G401 (cell line): Measurements from ENCODE around the gene HDAC9. TPM values are rescaled to one million over a fixed set of nuclear protein-coding genes. Genes with fewer than 3 reads are reported as not detected.
"Not testable (repeated sequence)": the region's sequence is repeated elsewhere in the genome, so short reads cannot be mapped to it uniquely, and the experiment has no call there.

Experiments
- DNase-seq: peaks from one replicate; pipeline ENCODE4 v3.0.0-alpha.2; 2015; ENCODE audit warnings: low spot score
- in situ Hi-C: cut with HindIII; loops from 2 replicates; pipeline ENCODE4 v1.10.0; 2016; ENCODE audit warnings: low sequenced_read_pairs, mixed read lengths
- total RNA-seq: library from RNA; depleted of rRNA; stranded (reverse); fragments of >200 nt; shearing (Covaris generic); gene quantifications from 2 replicates; pipeline ENCODE4 v1.2.3, GENCODE V29; 2014

HDAC9 gene
- total RNA-seq, 1 experiment from 2014 or later = 5.6 TPM

DNA sequence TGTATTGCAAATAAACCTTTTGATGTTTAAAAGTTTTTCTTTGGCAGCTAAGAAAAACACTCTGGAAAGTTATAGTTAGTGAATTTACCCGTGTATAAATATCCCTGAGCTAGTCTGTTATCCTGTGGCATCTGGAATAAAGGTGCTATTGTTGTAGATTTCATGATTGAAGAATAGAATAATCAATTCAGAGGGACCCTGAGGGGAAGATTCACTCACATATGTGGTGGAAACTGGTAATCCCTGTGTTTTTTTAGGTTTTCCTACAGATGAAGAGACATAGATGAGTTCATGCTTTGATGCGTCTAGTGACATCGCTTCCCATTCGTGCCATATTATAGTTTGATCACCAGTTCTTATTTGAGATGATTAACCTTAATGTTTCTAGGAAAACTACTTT is 457.3 kb downstream of the HDAC9 start:
- DNase-seq = no peak
- in situ Hi-C loops = no loop called here

DNA sequence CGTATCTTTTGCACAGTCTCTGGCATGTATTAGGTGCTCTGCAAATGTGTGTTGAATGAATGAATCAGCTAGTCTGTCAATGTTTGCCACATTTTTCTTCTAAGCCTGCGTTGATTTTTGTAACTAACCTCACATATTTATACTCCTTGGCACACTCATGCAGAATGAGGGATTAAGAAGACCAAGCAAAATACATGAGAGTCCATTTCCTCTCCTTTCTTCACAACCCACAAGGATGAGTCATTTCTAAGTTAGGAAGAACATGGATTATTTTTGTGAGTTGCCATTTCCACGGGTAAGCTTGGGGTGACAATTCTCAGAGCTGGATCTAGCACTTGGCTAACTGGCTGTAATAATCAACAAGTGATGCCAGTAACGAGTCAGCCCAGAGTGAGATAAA is 463.1 kb downstream of the HDAC9 start:
- DNase-seq = no peak
- in situ Hi-C loops = no loop called here

DNA sequence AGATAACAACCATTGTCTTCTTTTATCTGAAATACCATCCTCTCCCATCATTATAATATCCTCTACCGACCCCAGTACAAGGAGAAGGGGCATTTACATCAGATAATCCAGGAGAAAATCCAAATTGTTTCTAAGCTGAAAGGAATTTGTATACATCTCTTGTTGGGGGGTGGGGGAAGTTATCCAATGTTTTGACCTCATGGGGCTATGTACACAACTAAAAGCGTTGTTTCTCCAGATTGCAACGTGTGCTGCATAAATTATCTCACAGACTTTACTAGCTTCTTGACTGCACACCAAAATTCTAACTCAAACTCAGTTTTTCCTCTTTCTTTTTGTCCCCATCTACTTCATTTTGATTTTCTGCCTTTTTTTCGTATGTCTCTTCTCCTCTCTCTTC is 465.2 kb downstream of the HDAC9 start:
- in situ Hi-C loops = no loop called here
- no peak for DNase-seq

DNA sequence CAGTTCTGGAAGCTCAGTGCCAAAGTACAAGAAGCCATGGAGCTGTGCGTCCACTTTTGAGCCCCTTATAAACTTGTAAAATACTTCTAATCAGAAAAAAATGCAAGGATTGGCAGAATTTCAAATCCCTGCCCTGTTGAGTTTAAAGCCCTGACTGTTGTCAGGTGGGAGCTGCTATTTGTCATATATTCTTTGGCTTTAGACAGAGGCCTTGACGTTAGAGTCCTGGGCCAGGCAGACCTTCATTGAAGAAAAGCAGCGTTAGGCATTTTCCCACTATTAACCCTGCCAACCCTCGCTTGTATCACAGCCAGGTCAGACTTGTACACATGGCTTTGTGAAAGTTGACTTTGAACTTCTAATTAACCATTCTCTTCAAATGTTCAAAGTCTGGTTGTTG is 466.5 kb downstream of the HDAC9 start:
- no peak for DNase-seq
- in situ Hi-C loops = no loop called here

DNA sequence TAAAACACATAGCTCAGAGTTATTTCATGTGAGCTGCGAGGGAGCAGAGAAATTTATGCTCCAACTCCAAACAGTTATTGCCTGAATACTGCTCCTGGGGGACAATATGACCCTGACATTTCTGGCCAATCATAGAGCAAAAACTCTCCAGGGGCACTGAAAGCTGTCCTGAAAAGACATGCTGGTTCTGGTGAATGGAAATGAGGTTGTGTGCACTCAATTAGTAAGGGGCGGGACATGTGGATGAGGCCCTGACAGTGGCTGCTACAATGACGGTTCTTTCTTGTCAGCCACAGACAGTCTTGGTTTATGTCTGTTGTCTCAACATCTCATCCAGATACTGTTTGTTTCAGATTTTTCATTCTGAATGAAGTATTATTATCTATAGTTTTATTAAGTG is 470.1 kb downstream of the HDAC9 start:
- in situ Hi-C loops = no loop called here
- DNase-seq = no peak

DNA sequence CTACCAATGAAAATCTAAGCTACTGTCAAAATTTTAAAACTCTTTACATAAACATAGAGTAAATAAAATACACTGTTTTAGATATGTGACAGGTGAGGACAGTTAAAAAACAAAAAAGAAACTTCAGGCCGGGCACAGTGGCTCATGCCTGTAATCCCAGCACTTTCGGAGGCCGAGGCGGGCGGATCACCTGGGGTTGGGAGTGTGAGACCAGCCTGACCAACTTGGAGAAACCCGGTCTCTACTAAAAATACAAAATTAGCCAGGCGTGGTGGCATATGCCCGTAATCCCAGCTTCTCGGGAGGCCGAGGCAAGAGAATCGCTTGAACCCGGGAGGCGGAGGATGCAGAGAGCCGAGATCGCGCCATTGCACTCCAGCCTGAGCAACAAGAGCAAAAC is 472.2 kb downstream of the HDAC9 start:
- in situ Hi-C loops, DNase-seq: not testable (repeated sequence)

DNA sequence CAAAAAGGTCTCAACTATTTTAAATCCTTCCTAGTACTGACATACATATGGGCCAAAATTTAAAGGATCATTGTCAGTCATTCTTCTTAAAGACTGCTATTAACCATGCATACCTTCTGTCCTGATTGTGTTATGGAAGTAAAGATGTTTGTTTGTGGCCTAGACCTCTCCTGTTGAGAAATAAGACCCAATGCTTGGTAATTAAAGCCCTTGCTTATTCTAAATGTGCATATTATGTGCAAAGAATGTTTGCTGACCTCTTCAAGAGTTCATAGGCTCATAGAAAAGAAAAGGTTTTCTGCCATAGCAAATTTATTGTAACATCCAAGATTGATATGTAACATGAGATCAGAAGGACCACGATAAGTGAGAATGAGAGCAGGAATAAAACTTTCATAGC is 476.3 kb downstream of the HDAC9 start:
- no peak for DNase-seq
- in situ Hi-C loops = no loop called here

DNA sequence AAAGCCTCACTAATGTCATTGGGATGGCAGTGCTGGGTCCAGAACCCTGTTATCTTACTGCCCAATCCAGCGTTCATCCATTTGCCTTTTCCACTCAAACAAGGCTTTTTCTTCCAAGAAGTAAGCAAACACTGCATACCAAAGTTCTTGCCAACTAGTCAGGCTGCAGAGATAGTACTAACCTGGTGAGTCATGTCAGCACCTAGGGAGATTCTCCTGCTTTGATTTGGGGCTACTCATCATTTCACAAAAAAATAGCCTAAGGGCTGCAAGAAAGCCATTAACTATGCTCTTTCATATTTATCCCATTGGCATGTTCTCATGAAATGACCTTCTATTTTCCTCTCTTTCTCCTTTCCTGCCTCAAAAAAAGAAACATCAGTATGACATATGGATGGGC is 479.3 kb downstream of the HDAC9 start:
- in situ Hi-C loops = no loop called here
- no peak for DNase-seq

DNA sequence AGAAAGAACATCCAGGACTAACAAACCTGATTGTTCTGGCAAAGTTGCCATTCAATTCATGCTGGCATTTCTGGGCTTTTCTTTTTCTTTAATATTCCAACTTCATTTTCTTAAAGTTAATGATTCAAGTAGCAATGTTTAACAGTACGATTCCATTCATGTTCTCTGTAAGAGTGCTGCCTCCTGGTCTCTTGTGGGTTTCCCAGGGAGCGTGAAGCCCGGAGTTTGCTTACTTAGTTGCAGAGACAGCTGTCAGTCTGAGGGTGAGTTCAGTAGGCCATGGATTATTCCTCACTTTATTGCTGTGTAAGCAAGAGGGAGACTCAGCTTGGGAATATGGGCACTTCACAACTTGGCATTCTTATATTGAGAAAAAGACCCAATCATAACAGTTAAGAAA is 479.7 kb downstream of the HDAC9 start:
- no peak for DNase-seq
- in situ Hi-C loops = no loop called here

DNA sequence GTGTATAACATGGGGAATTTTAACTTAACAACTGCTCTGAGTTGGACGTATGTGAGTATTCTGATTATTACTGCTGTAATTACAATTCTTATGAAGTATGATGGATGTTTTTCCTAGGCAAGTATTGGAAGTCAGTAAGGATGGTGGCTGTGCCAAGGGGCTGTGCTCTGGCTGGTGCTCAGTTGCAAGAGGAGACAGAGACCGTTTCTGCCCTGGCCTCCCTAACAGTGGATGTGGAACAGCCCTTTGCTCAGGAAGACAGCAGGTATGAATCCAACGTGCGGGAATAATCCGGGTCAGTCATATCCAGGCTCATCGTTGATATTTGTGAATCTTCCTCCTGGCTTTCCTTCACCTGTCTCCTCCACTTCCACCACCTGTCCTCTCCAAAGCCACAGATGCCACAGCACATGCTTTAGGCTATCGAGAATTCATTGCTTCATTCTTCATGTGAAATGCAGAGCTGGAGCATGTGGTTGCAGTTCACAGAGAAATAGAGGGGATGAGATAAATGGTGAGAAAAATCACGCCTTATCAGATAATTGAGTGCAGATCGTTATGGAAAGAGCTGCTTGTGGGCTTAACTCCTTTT is 480.2 kb downstream of the HDAC9 start:
- in situ Hi-C loops = no loop called here
- no peak for DNase-seq

DNA sequence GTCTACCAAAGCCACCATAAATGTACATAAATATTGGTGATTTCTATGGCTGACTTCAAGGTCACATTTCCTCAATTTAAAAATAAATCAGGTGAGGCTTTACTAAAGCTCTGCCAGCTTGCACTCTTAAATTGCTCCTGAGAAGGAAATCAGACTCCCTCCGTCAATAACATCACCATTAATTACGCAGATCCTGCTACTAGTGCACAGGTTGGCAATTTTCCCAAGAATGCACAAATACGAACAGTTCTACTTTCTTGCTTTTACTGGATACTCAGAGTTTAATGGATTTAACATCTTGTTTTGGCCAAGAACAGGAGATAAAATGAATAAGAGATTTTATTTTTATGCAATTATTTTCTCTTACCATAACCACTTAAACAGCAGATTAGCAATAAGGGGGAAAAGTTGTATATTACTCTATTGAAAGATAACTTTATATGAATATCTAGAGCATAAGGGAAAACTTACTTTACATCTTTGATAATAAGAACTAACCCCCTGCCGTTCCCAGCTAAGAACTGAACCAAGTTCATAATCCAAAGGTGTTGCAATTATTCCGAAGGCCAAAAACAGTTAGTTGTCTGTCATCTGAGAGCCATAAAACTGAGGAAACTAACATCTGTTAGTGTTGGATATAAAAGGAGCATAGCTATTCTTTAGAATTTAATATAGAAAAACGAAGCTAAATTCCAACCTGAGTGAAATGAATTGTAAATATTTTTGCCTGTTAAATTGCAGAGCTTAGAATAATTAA is 481.3 kb downstream of the HDAC9 start:
- DNase-seq = no peak

DNA sequence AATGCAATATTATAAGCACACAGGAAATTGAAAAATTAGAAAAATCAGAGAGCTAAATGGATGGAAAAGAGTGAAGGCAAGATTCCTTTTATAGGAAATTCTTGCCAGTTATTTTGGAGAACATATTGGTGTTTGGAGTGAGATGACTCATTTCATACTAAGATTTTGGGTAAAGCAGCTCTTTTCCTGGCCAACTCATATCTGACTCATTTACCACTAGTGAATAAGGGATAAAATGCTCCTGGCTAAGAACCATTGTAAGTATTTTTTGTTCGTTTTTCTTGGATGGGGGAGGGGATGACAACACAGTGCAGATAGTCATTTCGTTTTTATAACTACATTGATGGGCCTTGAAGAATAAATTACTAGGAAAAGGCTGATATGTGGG is 482.6 kb downstream of the HDAC9 start:
- in situ Hi-C loops = no loop called here
- no peak for DNase-seq

More for the DNA sequence above, 481.3 kb downstream of the HDAC9 start:
- in situ Hi-C loops = no loop called here

DNA sequence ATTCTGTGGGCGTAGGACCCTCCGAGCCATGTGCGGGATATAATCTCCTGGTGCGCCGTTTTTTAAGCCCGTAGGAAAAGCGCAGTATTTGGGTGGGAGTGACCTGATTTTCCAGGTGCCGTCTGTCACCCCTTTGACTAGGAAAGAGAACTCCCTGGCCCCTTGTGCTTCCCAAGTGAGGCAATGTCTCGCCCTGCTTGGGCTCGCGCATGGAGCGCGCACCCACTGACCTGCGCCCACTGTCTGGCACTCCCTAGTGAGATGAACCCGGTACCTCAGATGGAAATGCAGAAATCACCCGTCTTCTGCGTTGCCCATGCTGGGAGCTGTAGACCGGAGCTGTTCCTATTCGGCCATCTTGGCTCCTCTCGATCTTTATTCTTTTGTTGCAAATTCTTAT is 495.2 kb downstream of the HDAC9 start:
- DNase-seq, in situ Hi-C loops: not testable (repeated sequence)

DNA sequence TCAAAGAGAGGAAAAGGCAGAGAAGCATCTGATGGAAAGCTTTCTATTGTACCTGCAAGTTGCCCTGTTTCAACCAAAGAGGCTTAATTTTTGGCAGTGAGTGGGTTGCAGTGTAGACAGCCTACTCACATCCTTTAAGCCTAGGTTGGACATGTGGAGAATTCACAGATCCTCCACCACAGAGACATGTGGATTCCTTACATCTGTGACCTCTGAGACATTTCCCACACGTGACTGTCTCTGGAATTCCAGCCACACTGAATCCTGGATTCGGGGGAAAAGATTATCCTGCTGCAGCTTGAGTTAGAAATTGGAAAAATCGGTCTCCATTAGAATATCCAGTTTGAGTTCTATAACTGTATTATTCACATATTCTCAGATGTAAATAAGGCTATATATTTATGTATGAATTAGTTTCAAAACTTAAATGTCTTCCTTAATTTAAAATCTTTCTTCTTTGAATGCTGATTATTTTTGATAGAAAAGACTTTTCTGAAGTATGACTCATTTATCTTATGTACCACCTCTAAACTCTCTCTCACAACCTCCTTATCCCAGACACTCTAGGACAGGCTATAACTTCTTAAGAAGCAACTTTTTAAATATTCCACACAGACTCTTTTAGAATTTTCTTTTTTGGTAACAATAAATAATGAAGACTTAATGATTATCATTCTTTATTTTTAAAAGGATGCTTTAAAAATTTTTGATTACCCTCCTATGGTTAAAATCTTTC is 498.6 kb downstream of the HDAC9 start:
- in situ Hi-C loops = no loop called here
- DNase-seq = no peak

DNA sequence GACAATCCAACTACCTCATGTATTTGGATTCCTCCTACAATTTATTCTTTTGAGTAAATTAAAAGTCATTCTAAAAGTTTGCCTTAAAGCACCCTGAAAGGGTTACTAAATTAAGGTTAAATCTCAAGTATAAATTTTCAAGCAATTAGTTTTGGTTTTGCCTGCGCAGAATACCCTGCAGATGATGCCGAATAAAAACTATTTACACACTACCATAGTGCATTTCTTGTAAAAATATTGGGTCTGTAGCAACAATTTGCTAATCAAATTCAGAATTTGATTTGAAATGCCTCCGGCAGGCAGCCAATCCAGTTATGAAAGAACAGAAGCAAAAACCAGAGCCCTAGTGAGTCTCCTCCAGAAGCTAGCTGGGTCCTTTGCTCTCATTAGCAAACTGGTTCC is 499.7 kb downstream of the HDAC9 start:
- DNase-seq = no peak
- in situ Hi-C loops = no loop called here

DNA sequence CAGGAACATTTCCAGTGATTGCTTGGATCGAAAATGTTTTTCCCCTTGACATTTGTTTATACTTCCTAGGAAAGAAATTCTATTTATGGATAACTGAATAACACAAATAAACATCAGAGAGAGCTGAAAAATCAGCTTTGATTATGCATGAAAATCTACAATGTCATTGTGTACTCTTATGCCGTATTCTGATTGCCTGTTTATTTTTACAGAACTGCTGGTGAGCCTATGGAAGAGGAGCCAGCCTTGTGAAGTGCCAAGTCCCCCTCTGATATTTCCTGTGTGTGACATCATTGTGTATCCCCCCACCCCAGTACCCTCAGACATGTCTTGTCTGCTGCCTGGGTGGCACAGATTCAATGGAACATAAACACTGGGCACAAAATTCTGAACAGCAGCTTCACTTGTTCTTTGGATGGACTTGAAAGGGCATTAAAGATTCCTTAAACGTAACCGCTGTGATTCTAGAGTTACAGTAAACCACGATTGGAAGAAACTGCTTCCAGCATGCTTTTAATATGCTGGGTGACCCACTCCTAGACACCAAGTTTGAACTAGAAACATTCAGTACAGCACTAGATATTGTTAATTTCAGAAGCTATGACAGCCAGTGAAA is 500.4 kb downstream of the HDAC9 start:
- DNase-seq = no peak
- in situ Hi-C loops = no loop called here

DNA sequence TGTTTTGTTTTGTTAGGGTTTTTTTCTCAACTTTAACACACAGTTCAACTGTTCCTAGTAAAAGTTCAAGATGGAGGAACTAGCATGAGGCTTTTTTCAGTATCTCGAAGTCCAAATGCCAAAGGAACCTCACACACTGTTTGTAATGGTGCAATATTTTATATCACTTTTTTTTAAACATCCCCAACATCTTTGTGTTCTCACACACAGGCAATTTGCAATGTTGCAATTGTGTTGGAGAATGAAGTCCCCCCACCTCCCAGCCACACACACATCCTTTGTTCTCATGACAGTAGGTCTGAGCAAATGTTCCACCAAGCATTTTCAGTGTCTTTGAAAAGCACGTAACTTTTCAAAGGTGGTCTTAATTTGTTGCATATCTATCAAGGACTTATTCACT is 501.0 kb downstream of the HDAC9 start:
- DNase-seq = no peak
- in situ Hi-C loops = no loop called here

DNA sequence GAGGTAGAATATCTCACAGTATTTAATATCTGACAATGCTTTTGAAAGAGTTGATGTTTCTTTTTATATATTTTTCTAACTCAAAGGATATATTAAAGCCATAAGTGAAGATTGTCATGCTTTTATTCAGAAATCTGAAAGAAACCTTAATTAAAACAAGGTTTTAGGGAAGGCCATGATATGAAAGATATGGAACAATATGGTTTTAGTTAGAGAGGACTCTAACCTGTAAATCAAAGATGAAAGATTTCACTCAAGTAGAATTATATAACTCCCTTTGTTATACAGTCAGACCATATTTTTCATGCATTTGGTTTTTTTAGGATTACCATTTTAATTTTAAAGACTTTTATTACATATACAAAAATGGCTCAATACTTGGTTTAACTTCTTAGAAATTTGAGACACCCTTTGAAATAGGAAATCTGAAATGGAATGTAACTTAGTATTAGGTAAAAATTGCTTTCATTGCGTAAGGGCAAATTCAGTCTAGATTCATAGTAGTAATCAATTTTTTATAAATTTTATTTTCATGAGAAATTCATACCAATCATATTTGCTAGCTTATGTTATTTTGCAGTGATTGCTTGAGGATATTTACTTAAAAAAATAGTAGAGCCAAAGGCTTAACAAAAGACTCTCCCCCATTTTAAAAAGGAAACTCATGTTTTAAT is 502.1 kb downstream of the HDAC9 start:
- no peak for DNase-seq
- in situ Hi-C loops = no loop called here

DNA sequence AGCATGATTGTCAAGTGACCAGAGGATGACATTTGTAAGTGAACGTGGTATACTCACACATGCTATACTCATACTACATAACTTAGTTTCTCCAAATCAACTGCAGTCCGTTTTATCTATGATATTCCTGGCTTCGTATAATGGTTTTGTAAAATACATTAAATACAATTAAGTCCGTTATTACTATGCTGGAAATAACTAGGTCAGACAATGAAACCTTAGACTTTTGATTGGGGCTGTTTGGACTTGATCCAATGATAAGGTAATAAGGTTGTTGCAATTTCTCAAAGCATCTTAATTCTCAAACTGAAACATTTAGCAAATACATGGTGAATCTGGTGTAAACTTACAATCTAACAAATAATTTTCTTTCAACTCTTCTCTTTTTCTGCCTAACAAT is 504.9 kb downstream of the HDAC9 start:
- no peak for DNase-seq
- in situ Hi-C loops = no loop called here

DNA sequence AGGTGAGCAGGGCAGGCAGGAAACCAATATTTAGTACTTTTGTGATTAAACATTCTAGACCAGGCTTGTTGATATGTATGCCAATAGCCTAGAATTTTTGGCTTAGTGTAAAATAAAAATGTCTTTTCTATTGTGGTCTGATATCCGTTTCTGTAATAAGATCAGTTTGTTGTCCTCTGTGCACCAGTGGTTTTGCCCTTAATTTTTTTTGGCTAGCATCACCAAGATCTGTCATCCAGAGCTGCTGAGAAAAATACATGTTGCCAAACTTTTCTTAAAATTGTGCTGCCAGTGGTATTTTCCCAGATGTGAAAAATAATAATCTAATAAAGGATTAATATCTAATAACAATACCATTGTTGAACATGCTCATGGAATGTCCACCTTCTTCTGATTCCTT is 506.3 kb downstream of the HDAC9 start:
- DNase-seq = no peak
- in situ Hi-C loops = no loop called here
